OCI-LY1 (cell line): ENCODE results near the gene DNAJB12.

Experiments
- CTCF ChIP-seq: fragments of 200-600 bp; sonication (generic), shearing (Covaris generic); IDR thresholded peaks from 2 replicates; pipeline ENCODE4 v1.5.1; 2017; ENCODE audit warnings: mild to moderate bottlenecking, antibody characterized with exemption, low read length, moderate library complexity, mixed read lengths
- EZH2 ChIP-seq: fragments of 200-600 bp; sonication (generic), shearing (Covaris generic); IDR thresholded peaks from 2 replicates; pipeline ENCODE4 v1.8.0; 2017; ENCODE audit warnings: borderline replicate concordance, mixed run types, mild to moderate bottlenecking, antibody characterized with exemption, low read length, moderate library complexity, mixed read lengths

DNA sequence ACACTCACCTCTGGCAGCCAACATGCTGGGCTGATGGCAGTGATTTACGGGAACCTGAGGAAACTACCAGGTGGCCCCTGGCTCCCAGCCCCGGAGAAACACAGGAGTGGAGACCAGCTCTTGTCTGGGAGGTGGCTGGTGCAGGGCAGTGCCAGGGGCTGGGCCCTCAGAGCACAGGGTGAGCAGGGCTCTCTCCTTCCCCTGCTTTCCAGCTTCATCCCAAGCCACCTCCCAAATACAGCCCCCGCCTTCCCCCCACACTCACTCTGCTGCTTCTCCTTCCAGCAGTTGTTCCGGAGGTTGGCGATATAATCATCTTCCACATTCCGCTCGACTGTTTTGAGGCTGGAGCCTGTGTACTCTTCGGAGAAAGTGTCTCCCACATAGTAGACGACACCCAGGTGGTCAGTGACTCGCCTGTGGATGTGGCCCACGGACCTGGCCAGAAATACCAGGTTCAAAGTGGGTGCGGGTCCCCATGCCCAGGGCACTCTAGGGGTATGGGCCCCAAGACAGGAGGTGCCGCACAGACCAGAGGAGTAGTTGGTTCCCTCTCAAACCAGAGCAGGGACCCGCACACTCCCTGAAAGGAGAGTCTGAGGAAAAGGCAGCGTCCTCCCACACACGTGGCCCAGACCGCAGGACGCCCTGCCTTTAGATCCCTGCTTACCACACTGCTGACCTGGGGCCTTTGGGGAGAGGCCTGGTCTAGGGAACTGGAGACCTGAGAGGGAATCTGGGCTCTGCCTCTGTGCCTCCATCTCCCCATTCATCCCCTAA, 18.3 kb downstream of the DNAJB12 start:
- TF ChIP-seq CTCF, result no peak
- TF ChIP-seq EZH2, result no peak
